Prostate gland (tissue), 2 donors: Measurements from ENCODE around the gene CLEC1B. TPM values are rescaled to one million over a fixed set of nuclear protein-coding genes. Genes with fewer than 3 reads are reported as not detected.

Experiments
- DNase-seq: peaks from one replicate; pipeline ENCODE4 v3.0.0-alpha.2; 2019; ENCODE audit warnings: low spot score
- H3K27ac ChIP-seq, 2 donors: fragments of 200-600 bp; sonication (generic); 2 replicates each; pipeline ENCODE4 v1.5.1; 2017 to 2019
- H3K27me3 ChIP-seq: fragments of 200-600 bp; sonication (generic); replicated peaks from 2 replicates; pipeline ENCODE4 v1.5.1; 2019; ENCODE audit not compliant: insufficient read depth
- H3K36me3 ChIP-seq, 2 donors: fragments of 200-600 bp; sonication (generic); 1 replicate in 1 of 2; 2 replicates in 1 of 2; pipeline versions ENCODE4 v1.5.1 to v1.8.1; 2017 to 2019
- H3K4me1 ChIP-seq: fragments of 200-600 bp; sonication (generic); replicated peaks from 2 replicates; pipeline ENCODE4 v1.5.1; 2019
- H3K4me3 ChIP-seq, 2 donors: fragments of 200-600 bp; sonication (generic); 2 replicates each; pipeline ENCODE4 v1.5.1; 2017 to 2019
- H3K9me3 ChIP-seq: fragments of 200-600 bp; sonication (generic); 2 replicates; pipeline ENCODE4 v1.5.1; 2017
- POLR2A ChIP-seq: fragments of 450-650 bp; IDR thresholded peaks from one replicate; pipeline ENCODE4 v1.6.1; 2016; ENCODE audit warnings: antibody characterized with exemption, mild to moderate bottlenecking
- POLR2AphosphoS5 ChIP-seq: sonication (generic); formaldehyde crosslinking; IDR thresholded peaks from one replicate; pipeline ENCODE4 v1.6.1; 2017; ENCODE audit warnings: antibody characterized with exemption
- WGBS: methylation state at CpG from one replicate; pipeline ENCODE4 v1.1.5; 2018; 5-methylcytosine and 5-hydroxymethylcytosine counted together
- intact Hi-C: fragments of 100-400 bp; cut with DNase I; formaldehyde crosslinking; loops from one replicate; pipeline ENCODE4 v1.14.2; 2022
- total RNA-seq, 2 donors: library from RNA; depleted of rRNA; stranded (reverse); fragments of >200 nt; gene quantifications; one replicate each; pipeline ENCODE4 v1.1.0, GENCODE V29; 2016
- TF ChIP-seq, protein P1 (sequence below), 4 experiments: fragments of 200-600 bp in 2 of 4; fragments of 450-650 bp in 2 of 4; sonication (generic) in 2 of 4; IDR thresholded peaks; 1 replicate in 3 of 4; 2 replicates in 1 of 4; pipeline ENCODE4 v1.5.1; 2016 to 2019; ENCODE audit warnings: antibody characterized with exemption in 4 of 4, mild to moderate bottlenecking in 2 of 4, moderate library complexity in 2 of 4

Gene CLEC1B
- 1 to 10 TPM in 1 of 2 donors, not detected in 1; 1.5 TPM for total RNA-seq

DNA sequence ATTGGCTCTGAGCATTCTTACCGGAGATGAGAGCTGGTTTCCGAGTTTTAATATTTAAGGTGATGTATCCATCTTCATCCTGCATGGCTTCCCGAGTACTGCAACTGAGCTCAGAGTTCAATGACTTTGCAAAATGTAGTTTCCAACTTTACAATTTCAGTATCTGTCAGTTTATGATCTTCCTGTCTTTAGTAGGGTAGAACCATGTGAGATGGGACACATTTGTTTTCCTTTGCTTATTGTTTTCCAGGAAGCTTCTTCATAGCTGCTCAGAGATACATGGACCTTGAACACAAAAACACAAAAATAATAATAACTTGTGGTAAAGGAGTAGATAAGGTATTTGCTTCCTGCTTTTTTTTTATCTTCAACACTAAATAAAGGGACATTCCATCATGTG is at the start of gene CLEC1B:
Gene CLEC1B (minus strand): TSS at position 106 of the 400 bp plus-strand sequence. CDS start 21 bp downstream, at position 85.
- Histone ChIP-seq H3K4me3 (no peak within 1 kb of the TSS), H3K4me1 (no peaks in the 10 kb centered on the region), H3K27me3 (no peaks in the 10 kb centered on the region), H3K9me3 (no peaks in the 10 kb centered on the region), H3K27ac (no peak within 1 kb of the TSS), H3K36me3 (no peaks in the 10 kb centered on the region)
- intact Hi-C loops, result no loop called here
- TF ChIP-seq POLR2AphosphoS5 (no peak), POLR2A (no peak)
- TF ChIP-seq, protein P1, sequence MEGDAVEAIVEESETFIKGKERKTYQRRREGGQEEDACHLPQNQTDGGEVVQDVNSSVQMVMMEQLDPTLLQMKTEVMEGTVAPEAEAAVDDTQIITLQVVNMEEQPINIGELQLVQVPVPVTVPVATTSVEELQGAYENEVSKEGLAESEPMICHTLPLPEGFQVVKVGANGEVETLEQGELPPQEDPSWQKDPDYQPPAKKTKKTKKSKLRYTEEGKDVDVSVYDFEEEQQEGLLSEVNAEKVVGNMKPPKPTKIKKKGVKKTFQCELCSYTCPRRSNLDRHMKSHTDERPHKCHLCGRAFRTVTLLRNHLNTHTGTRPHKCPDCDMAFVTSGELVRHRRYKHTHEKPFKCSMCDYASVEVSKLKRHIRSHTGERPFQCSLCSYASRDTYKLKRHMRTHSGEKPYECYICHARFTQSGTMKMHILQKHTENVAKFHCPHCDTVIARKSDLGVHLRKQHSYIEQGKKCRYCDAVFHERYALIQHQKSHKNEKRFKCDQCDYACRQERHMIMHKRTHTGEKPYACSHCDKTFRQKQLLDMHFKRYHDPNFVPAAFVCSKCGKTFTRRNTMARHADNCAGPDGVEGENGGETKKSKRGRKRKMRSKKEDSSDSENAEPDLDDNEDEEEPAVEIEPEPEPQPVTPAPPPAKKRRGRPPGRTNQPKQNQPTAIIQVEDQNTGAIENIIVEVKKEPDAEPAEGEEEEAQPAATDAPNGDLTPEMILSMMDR (IDR thresholded peaks at IDR 0.05), result no peak
- WGBS, result 91% methylated on average over 3 of the region's 3 CpGs
- DNase-seq, result no peak

DNA sequence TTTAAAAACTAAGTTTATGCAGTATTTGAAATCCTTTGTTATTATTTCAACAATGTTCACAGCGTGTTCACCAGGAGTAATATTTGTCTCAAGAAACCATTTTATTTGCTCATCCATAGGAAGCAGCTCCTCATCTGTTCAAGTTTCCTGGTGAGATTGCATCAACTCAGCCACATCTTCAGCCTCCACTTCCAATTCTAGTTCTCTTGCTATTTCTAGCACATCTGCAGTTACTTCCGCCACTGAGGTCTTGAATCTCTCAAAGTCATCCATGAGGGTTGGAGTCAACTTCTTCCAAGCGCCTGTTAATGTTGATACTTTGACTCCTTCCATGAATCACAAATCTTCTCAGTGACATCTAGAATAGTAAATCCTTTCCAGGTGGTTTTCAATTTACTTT is 49.6 kb upstream of the CLEC1B start:
- H3K36me3 ChIP-seq, result no peaks in the 10 kb centered on the region
- intact Hi-C loops, result no loop called here
- no peaks in the 10 kb centered on the region for H3K27me3 ChIP-seq
- no peak for DNase-seq
- no peak overlapping the region for H3K4me3 ChIP-seq
- no peaks in the 10 kb centered on the region for H3K9me3 ChIP-seq
- H3K4me1 ChIP-seq, result no peaks in the 10 kb centered on the region
- WGBS, result 55% methylated on average over 3 of the region's 3 CpGs
- H3K27ac ChIP-seq, result no peak overlapping the region
- TF ChIP-seq POLR2A (no peak), POLR2AphosphoS5 (no peak)
- TF ChIP-seq, protein P1 (IDR thresholded peaks at IDR 0.05), result no peak

DNA sequence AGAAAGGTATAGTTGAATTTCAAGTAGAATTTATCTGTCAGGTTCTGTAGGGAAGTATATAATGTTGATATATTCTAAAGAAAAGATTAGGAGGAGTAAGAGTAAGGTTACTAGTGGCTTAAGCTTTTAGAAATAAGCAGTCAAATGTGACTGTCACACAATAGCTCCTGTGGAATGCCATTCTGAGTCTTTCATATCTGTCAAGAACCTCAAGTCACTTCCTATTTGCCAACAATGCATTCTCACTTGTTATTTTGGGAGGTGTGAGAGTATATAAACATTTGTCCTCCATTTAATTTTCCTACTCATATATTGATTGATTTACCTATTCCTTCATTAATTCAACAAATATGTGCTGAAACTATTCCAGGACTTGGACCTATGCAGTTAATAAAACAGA is 43.2 kb upstream of the CLEC1B start:
- Histone ChIP-seq H3K9me3 (no peaks in the 10 kb centered on the region), H3K27ac (no peak overlapping the region), H3K36me3 (no peaks in the 10 kb centered on the region), H3K4me3 (no peak overlapping the region), H3K4me1 (no peaks in the 10 kb centered on the region), H3K27me3 (no peaks in the 10 kb centered on the region)
- TF ChIP-seq POLR2A (no peak), POLR2AphosphoS5 (no peak)
- TF ChIP-seq, protein P1 (IDR thresholded peaks at IDR 0.05), result no peak
- DNase-seq, result no peak
- intact Hi-C loops, result no loop called here

DNA sequence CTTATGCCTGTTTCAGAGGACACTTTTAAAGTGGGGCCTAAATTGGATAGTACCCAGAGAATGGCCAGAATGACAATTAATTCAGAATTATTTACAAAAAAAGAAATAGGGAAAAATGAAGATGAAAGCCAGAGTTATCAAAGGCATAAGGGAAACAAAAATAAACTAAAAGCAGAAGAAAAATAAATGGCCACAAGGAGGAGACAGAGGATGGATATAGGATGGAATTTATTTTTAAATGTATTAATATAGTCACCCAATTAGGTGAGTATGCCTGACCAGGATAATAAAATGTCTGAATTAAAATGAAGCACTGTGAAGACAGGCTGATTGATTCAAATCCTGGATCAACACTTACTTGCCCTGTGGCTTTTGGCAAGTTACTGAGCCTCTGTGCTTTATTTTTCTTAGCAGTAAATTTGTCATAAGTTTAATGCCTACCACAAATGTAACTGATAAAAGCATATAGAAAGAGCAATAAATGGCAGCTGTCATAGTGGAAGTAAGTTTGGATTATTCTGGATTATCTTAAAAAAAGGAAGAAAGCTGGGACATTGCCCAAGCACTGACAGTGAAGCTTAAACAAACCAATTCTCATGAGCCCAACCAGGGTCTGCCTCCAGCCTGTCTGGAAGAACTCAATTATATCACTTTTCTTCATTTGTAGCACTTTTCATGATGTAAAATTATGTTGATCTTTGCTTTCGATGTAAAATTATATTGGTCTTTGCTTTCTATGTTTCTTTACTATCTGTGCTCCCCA is 35.0 kb upstream of the CLEC1B start:
- no peaks in the 10 kb centered on the region for H3K36me3 ChIP-seq
- DNase-seq, result no peak
- no peak overlapping the region for H3K4me3 ChIP-seq
- H3K27me3 ChIP-seq, result no peaks in the 10 kb centered on the region
- no peaks in the 10 kb centered on the region for H3K9me3 ChIP-seq
- intact Hi-C loops, result loop anchor here (10.0 kb wide), 1 partner anchor 101 kb away; the partner anchor contains the start of gene CLEC7A
- 37% methylated on average over 1 of the region's 1 CpG for WGBS
- H3K27ac ChIP-seq, result no peak overlapping the region
- TF ChIP-seq, protein P1 (IDR thresholded peaks at IDR 0.05), result peak; percentile 14 to 66 (median 52)
- no peak for TF ChIP-seq POLR2A
- H3K4me1 ChIP-seq, result no peaks in the 10 kb centered on the region

DNA sequence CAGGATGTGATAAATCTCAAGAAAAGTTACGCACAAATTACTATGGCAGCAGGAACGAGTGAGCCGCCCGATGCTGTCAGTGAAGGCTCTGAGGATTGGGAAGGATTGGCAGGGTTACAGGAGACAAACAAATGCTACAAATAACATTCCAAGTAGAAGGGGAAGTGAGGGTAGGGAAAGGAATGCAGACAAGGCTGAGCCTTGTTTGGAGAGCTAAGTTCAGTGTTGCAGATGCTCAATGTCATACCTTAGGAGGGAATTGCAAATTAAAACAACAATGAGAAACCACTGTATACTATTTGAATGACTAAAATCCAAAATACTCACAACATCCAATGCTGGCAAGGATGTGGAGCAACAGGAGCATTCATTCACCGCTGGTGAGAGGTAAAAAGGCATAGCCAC is 32.9 kb upstream of the CLEC1B start:
- H3K36me3 ChIP-seq, result no peaks in the 10 kb centered on the region
- TF ChIP-seq POLR2AphosphoS5 (no peak), POLR2A (no peak)
- TF ChIP-seq, protein P1 (IDR thresholded peaks at IDR 0.05), result no peak
- WGBS, result 53% methylated on average over 5 of the region's 5 CpGs
- no peaks in the 10 kb centered on the region for H3K27me3 ChIP-seq
- no peak overlapping the region for H3K27ac ChIP-seq
- no peaks in the 10 kb centered on the region for H3K4me1 ChIP-seq
- no peaks in the 10 kb centered on the region for H3K9me3 ChIP-seq
- H3K4me3 ChIP-seq, result no peak overlapping the region
- intact Hi-C loops, result loop anchor here (10.0 kb wide), 1 partner anchor 103 kb away; the partner anchor contains the start of gene CLEC7A
- no peak for DNase-seq
